Inflammatory macrophage treated with lipopolysaccharide for 4 hours (primary cell): Measurements from ENCODE around the gene CBFA2T3.
A peak's percentile ranks its signal among the peaks of the same experiment; 100 is the strongest.

Experiments used
- DNase-seq: peaks from one replicate; pipeline ENCODE4 v3.0.0-alpha.2; 2020

The CBFA2T3 gene

DNA sequence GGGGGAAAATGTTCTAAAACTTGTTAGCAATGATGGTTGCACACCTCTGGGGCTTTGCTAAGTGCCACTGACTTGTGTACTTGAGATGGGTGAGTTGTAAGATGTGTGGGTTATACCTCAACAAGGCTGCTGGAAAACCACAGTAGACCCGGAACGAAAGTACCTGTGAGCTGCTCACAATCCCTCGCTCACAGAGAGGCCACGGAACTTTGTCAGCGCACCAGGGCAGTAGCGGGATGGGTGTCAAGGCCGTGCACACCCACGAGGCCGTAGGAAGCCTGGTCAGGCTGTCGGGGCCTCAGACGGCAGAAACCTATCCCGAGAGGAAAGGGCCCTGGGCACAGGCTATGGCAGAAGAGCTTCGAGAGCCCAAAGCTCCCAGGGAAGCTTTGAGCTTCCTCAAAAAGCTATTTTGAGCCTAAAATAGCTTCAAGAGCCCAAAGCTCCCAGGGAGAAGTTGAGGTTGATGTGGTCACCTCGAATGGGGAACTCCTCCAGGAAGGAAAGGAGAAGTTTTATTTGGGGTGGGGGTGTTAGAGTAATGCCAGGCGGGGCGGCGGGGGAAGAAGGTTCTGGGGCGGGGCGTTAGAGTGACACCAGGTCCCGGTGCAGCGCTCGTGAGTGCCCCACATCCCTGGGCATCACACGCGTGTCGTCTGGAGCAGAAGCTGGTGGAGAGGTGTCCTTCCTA is 19.0 kb downstream of the CBFA2T3 start:
- DNase-seq: peak; percentile 88

DNA sequence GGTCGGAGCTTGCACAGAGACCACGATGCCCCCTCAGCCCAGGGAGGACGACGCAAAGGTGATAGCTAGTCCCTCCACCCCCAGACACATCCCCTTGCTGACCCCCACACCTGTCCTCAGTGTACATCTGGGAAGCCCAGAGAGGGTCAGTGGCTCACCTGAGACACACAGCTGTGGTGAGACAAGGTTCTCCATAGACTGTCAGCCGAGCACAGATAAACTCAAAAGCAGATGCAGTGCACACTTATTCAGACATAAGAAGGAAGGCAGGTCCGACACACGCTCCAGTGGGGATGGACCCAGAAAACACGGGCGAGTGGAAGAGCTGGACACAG is 19.6 kb downstream of the CBFA2T3 start:
- DNase-seq: no peak

DNA sequence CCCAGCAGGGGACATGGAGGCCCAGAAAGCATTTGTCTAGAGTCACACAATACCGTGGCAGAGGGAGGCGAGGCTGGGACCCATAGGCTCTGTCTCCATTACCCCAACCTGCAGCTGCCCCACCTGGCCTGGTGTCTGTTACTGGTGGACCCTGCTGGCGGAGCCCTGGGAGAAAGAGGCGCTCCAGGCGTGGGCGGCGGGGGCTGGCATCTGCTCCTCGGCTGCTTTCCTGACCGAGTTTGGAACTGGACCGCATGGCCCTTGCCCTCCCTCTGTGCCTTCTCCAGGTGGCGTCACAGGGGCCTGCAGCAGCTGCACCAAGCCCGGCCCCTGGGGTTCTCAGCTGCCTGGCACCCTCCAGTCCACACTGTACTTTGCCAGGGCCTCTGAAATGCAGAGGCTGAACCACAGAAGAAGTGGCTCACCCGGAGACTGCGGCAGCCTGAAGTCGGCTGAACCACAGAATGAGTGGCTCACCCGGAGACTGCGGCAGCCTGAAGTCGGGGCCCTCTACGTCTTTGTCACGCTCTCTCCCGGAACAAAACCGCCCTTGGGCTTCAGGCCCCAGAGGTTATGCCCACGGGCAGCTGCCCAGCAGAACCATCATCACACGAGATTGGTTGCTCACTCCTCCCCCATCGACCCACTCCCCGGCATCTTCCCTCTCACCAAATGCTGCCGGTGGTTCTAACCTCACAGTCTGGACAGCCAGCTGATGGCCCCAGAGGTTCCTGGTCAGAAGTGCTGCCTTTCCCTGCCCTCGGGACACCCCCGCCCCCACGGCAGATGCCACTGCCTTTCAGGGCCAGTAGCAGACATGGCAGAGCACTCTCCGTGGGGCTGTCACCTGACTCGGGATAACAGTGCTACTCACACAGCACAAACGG is 20.2 kb downstream of the CBFA2T3 start:
- DNase-seq: no peak

DNA sequence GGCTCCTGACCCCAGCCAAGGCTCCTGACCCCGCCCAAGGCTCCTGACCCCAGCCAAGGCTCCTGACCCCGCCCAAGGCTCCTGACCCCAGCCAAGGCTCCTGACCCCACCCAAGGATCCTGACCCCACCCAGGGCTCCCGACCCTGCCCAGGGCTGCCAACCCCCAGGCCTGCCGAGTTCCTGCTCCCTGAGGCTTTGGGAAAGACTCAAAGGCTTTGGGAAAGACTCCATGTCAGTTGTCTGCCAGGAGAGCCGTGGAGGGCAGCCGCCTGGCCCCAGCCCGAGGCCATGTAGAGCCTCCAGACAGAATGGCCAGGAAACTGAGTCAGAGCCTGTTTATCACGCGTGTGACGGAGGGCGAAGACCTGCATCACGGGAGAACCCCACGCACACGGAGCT is 21.1 kb downstream of the CBFA2T3 start:
- DNase-seq: no peak

DNA sequence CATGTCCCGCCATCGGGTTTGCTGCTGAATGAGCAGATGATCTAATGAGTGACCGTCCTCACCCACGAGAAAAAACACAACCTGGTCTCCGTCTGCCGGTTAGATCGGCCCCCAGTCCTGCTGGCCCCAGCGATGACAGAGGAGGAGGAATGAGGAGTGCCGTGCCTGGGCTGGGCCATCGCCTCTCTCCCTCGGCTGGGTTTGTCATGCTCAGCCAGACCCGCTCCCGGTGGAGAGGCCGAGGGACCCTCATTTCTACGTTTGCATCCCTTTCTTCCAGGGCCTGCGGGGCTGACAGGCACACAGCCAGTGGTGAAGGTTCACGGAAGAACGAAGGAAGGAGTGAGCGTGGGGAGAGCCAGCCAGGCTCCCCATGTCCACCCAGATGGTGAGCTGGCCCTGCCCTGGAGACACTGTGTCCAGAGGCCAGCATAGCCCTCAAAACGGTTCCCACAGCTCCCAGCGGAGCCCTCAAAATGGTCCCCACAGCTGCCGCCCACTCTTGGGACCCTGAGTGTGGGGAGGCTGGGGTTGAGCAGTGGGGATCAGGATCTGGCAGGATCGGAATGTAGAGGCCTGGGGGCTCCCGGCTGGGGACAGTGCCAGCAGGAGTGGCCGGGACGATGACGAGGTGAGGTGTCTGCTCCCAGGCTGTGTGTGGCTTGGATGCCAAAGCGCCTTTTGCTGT is 23.9 kb downstream of the CBFA2T3 start:
- DNase-seq: no peak

DNA sequence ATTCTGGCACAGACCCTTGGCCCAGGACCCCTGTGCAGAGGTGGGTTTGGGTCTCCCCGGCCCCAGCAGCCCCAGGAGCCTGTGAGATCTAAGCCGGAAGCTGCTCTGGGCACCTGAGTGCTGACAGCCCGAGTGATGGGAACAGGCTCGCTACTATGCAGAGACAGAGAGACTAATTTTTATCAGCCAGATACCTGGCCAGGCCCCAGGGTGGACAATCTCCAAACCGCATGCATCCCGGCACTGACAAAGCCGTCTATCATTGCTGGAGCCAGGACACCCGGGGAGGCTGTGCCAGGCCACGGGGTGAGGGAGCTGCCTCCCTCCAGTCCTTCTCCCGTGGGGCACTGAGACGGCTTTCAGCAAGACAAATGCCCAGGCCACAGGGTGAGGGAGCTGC is 25.0 kb downstream of the CBFA2T3 start:
- no peak for DNase-seq

DNA sequence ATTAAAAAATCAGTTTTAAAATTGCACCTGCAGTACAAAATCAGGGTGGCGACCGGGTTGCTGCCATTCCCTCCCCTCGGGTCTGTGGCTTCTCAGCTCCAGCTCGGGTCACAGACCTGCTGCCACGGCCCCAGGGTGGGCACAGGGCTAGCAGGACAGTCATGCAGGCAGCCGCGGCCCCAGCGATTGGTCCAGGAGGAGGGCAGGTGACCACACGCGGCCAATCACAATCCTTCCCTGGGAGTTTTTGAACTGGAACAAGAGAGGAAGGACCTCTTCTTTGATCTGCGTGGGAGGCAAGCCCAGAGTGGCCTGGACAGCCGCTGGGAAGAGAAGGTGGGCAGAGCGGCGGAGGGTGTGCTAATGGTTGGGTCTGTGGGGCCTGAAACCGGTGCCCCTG is 25.5 kb downstream of the CBFA2T3 start:
- no peak for DNase-seq

DNA sequence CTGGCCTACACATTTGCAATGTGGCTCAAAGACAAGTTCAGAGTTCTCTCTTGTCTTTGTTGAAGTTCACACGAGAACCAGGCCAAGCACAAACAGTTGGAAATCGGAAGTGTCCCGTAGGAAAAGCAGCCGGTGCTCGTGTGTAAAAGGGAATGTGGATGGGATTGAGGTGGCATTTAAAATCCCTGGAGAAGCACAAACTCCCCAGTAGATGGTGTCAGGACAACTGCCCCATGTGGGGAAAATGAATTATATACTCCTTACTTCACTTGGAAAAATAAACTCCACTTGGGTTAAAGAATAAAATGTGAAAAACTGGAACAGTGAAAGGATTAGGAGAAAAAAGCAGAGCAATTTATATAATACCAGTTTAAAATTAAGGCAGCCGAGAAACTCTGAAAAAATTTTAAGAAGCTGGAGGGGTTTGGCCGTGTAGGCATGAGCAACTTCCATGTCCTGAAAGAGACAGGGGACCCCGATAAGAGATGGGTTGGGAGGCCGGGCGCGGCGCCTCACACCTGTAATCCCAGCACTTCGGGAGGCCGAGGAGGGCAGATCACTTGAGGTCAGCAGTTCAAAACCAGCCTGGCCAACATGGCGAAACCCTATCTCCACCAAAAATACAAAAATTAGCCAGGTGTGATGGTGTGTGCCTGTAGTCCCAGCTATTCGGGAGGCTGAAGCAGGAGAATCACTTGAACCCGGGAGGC is 28.1 kb downstream of the CBFA2T3 start:
- DNase-seq: no peak

DNA sequence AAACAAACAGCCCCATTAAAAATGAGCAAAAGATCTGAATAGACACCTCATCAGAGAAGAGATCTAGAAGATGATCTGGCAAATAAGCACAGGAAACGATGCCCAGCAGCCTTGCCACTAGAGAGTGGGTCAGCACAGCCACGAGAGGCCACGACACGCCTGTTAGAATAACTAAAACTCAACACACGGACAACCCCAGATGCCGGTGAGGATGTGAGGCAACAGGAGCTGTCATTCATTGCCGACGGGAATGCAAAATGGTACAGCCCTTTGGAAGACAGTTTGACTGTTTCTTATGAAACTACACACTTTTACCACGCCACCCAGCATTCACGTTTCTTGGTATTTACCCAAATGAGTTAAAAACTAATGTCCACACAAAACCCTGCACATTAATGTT is 31.5 kb downstream of the CBFA2T3 start:
- DNase-seq: no peak

DNA sequence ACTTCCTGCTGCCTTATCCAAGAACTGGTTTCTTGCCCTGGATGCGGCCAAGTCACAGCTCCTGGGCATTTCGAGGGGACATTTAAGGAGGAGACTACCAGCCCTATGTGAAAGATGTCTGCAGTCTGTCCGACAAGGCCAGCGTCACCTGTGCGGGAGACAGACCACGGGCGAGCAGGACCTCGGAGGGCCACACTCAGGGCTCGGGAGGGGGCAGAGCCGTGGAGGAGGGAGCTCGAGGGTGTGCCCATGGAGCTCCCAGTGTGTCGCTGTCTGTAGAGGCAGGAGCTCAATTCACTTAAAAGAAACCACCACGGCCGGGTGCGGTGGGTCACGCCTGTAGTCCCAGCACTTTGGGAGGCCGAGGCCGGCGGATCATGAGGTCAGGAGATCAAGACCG is 33.3 kb downstream of the CBFA2T3 start:
- no peak for DNase-seq

DNA sequence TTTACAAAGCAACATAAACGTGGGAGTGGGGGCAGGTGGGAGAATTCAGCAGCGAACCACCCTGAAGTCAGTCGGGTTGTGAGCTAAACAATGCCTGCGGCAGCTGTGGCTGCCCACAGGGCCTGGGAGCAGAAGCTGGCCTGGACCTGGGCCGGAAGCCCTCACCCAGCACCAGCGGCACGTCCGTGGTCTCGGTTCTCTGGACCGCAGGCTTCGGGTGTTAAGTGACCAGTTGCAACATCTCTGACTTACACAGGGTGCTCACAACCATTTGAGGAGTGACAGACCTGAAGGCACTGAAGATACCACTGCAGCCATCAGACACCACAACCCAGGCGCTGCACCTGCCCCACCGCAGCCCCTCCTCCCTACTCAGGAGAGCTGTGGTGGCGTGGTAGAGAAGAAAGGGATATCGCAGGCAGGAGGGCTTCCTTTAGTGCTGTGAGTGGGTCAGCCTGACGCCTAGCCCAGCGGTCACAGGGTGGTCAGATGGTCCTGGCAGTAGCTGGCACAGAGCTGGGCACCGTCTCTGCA is 33.8 kb downstream of the CBFA2T3 start:
- DNase-seq: no peak

DNA sequence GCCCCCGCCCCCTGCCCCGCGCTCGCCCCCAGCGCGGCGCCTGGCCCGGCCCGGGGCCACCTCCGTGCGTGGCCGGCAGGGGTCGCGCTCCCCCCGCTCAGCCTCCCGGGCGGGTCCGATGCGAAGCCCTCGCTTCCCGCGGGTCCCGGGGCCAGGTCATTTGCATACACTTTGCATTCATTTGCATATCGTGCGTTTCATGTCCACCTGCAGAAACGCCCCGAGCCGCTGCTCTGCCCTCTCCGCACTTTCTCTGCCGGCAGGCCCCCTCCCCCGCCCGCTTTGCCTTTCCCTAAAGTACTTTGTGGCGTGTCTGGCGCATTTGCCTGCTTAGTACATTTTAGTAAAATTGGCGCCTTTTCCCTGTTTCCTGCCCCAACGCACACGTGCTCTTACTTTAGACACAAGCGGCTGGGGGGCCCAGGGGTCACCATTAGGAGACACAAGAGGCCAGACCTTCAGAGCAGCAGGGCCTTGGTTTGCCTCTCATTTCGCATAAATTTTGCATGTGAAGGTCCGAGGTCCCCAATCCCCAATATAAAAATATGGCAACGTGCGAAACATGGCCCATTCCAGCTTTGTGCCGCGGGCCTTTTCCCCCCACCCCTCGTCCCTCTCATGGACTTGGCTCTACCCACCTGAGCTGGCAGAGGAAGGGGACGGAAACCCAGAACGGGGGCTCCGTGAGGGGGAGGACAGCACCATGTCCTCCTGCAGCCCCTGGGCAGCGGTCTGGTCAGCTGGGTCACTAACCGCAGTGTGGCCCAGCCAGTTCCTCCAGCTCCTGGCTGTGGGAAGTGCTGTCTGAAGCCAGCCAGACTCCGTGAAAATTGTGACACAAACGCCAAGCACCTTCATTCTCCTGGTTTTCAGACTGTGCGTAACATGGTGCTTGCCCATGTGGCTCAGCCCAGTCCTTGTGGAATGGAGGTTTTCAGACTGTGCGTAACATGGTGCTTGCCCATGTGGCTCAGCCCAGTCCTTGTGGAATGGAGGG is 34.8 kb downstream of the CBFA2T3 start:
- DNase-seq: peak; percentile 39

DNA sequence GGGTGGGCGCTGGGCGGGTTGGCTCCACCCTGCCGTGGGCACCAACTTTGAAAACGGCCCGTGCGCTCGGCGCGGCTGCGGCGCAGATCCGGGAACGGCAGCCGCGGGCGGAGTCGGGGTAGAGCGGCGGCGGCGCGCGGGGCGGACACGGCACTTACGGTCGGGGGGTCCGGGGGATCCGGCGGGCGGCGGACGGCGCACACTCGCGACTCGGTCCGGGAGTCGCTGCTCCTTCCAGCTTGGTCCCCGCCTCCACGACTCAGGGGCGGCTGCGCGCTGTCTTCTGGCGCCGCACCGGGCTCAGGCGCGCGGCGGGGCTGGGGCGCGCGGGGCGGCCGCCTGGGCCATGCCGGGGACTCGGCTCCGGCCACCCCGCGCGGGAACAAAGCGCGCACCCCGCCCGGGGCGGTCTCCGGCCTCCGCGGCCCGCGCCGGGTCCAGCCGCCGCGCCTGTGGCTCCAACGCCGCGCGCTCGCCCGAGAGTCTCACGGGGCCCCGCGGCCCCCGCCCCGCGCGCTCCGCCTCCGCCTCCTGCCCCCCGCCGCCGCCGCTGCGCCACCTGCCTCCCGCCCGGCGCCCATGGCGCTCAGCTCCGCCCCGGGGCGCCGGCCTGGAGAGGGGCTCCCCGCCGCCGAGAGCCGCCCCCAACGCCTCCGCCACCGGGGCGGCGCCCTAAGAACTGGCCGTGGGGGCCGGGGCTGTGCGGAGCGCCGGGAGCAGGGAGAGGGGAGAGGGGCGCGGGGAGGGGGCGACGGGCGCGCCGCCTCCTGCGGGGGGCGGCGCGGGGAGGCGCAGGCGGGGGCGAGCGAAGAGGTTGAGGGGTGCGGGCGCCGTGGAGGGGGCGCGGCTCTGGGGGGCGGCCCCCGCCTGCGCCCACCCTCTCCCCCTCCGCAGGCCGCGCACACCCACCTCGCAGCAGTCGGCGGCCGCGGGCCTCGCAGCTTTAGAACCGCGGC is 35.9 kb downstream of the CBFA2T3 start:
- DNase-seq: no peak

DNA sequence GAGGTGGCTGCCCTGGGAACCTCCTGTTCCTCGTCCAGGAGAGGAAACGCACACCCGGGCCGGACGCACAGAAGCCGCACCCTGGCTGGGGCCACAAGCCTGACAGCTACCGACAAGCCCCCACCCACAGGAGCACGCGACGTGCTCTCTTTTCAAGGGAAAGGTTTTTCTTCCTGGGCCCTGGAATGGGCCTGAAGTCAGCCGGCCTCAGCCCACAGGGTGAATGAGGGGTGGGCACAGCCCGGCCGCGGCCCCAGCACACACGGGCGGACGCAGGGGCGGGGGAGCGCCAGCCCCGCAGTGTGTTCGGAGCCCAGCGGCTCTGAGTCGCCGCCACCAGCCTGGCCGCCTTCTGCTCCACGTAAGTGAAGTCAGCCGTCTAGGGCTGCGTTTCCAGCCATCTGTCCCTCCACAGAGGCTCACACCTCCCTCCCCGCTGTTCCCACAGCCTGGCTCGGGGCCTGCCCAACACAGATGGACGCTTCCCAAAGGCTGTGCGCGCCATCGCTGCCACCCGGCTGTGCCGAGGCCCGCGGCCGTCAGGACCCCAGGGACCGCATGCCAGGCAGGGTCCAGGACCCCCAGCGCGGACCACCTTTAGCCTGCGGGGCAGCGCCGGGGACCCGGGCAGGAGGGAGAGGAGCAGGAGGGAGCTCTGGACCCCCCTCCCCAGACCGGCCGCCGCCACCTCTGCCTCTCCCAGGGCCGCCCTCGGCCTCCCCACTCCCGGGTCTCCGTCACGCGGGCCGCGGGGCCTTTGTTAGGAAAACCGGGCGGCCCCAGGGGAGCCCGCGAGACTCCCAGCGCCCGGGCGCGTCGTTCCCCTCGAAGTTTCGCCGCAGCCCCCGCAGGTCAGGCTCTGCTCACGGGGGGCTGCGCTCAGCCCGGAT is 36.8 kb downstream of the CBFA2T3 start:
- no peak for DNase-seq

DNA sequence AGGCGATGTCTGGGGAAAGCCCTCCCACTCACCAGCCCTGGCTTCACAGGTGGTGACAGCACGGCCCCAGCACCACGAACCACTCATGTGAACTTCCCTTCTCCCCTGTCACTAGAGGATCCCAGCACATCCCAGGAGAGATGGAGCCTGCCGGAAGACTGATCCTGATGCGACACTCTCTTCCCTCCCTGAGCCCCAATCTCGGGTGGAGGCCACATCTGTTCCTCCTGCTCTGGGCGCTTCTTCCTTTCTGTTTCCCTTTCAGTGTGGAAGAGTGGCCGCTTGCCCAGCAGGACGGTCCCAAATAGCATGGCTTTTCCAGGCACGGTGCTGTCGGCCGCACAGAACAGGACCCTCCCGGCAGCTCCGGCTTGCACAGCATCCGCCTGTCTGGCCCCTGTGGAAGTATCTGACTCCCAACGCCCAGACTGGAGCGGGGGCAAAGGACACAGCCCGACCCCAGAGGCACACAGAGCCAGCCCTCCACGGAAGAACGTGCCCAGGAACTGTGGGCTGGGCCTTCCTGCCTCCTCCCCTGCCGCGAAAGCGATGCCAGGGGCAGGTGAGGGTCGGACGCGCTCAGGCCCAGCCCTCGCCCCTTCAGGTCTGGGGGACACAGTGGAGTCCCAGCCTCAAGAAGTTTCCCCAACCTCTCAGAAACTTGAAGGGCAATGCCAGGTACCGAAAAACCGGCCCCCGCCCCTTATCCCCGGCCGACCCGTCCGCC is 37.6 kb downstream of the CBFA2T3 start:
- DNase-seq: peak; percentile 57

DNA sequence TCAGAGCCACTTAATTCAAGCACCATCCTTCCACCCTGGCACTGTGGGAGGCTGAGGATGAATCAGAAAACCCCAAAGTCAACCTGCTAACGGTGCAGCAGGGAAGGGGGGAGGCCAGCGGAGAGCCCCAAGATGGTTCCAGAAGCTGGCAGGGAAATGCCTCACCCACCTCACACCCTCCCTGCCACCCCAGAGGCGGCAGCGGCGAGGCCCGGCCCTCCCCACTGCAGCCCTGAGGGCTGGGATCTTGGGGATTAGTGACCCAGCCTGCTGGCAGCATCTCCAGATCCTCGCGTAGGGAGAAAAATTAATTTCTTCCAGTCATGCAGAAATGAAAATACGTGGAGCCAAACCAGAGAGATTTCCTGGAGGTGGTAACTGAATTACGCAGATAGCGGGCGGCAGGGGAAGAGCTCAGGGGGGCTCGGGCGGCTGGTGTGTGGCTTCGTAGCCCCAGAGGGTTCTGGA is 38.2 kb downstream of the CBFA2T3 start:
- DNase-seq: no peak

DNA sequence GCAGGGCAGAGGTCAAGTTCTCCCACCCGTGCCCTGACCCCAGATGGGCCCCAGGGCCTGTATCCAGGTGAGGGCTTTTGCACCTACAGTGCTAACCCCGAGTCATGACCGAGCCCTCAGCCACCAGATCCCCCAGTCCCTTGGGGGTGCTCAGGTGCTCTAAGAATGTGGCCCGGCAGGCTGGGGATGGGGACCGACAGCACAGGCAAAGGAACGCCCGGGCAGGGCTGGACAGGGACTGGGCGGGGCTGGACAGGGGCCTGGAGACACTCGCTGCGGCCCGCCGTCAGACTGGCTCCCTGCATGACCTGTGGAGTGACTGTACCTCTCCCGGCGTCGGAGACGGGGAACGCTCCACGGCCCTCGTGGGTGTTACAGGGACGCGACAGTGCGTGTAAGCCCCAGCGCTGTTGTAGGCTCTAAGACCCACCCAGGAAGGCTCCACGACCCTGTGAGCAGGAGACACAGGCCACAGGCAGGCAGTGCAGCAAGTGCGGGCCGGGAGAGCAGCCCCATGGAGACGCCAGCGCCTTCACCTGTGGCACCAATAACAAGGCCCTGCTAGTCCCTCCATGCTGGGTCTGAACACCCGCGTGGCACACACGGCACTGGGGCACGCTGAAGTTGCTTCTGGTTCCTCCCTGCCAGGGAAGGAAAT is 38.8 kb downstream of the CBFA2T3 start:
- DNase-seq: no peak

DNA sequence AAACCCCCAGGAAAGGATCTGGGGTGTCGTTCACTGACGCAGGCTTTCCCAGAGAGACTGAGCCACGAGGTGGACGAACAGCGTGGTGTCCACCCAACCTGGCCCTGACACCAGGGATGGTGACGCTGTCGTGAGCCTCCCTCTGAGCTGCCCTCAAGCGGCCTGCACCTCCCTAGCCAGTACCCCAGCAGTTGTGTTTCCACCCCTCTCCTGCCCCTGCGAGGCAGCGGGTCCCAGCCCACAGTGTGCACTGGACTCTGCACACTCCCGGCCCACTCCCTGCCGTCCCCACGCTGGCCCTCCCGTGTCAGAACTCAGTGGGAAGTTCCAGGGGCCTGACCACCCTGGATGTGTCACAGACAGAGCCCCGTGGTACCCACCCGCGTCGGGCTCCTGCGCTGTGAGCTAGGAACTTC is 39.8 kb downstream of the CBFA2T3 start:
- DNase-seq: no peak
